NCI-H2171 treated with DMSO at 0.1 percent for 48 hours (cell line): Measurements from ENCODE around the gene SMARCD1.
"Not testable (repeated sequence)": the region's sequence is repeated elsewhere in the genome, so short reads cannot be mapped to it uniquely, and the experiment has no call there.

Experiments used
- DNase-seq: peaks from one replicate; lab custom pipeline; 2025; lab: John Stamatoyannopoulos, UW

The SMARCD1 gene

GRCh38 chr12:50142993-50143392 lies 57.9 kb downstream of the SMARCD1 start:
- DNase-seq: no peak

- DNase-seq: no peak
These were observed 60.3 kb downstream of the SMARCD1 start for GRCh38 chr12:50145439-50145838.

- no peak for DNase-seq
These were observed 62.1 kb downstream of the SMARCD1 start for GRCh38 chr12:50147281-50147680.

GRCh38 chr12:50148011-50148410 lies 62.9 kb downstream of the SMARCD1 start:
- DNase-seq: not testable (repeated sequence)

GRCh38 chr12:50149311-50149710 lies 64.2 kb downstream of the SMARCD1 start:
- DNase-seq: no peak
